Peyer's patch (tissue), 4 donors: ENCODE data around the gene ABI2. TPM values are rescaled to one million over a fixed set of nuclear protein-coding genes. Genes with fewer than 3 reads are reported as not detected.
"Not testable (repeated sequence)": the region's sequence is repeated elsewhere in the genome, so short reads cannot be mapped to it uniquely, and the experiment has no call there.

Experiments
- DNase-seq, 3 donors: peaks; one replicate each; pipeline ENCODE4 v3.0.0-alpha.2; 2017 to 2019
- H3K27ac ChIP-seq, 4 donors: fragments of 200-600 bp; sonication (generic); one replicate each; pipeline ENCODE4 v1.5.1; 2016 to 2019
- H3K27me3 ChIP-seq, 2 donors: fragments of 200-600 bp; sonication (generic); one replicate each; pipeline ENCODE4 v1.5.1; 2019
- H3K36me3 ChIP-seq, 3 donors: fragments of 200-600 bp; sonication (generic); one replicate each; pipeline ENCODE4 v1.5.1; 2016 to 2019
- H3K4me1 ChIP-seq, 4 donors: fragments of 200-600 bp; sonication (generic); one replicate each; pipeline ENCODE4 v1.5.1; 2016 to 2019
- H3K4me3 ChIP-seq, 4 donors: fragments of 200-600 bp; sonication (generic); 1 replicate in 3 of 4; 2 replicates in 1 of 4; pipeline ENCODE4 v1.5.1; 2016 to 2019; ENCODE audit warnings: mild to moderate bottlenecking in 1 of 4
- H3K9me3 ChIP-seq, 4 donors: fragments of 200-600 bp; sonication (generic); one replicate each; pipeline ENCODE4 v1.5.1; 2016 to 2019; ENCODE audit warnings: mild to moderate bottlenecking in 1 of 4
- POLR2A ChIP-seq, 2 donors: fragments of 450-650 bp; IDR thresholded peaks; one replicate each; pipeline ENCODE4 v1.5.1; 2017; ENCODE audit warnings: antibody characterized with exemption in 2 of 2, mild to moderate bottlenecking in 2 of 2, moderate library complexity in 2 of 2
- total RNA-seq, 4 donors: library from RNA; depleted of rRNA; stranded (reverse); fragments of >200 nt; gene quantifications; one replicate each; pipeline ENCODE4 v1.1.0, GENCODE V29; 2016
- TF ChIP-seq, protein P1 (sequence below), 6 experiments: fragments of 450-650 bp in 4 of 6; fragments of 200-600 bp in 2 of 6; sonication (generic) in 1 of 6; IDR thresholded peaks; one replicate each; pipeline ENCODE4 v1.5.1; 2017 to 2019; ENCODE audit warnings: antibody characterized with exemption in 6 of 6, mild to moderate bottlenecking in 3 of 6, moderate library complexity in 1 of 6

The ABI2 gene
- total RNA-seq, 4 donors from 2014 or later: 7.7 to 26.4 (median 13.2) TPM

DNA sequence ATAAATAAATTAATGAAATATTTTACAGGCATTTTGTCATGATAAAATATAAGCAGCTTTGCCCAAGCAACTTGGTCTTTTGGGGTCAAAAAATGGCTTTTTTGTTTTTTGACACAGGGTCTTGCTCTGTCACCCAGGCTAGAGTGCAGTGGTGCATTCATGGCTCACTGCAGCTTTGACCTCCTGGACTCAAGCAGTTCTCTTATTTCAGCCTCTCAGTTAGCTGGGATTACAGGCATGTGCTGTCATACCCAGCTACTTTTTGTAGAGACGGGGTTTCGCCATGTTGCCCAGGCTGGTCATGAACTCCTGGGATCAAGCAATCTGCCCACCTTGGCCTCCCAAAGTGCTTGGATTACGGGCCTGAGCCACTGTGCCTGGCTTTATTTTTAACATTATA, 51.0 kb downstream of the ABI2 start:
- Histone ChIP-seq H3K4me3 (no peak overlapping the region), H3K27me3 (no peaks in the 10 kb centered on the region), H3K4me1 (no peaks in the 10 kb centered on the region), H3K27ac (no peak overlapping the region), H3K36me3 (no peaks in the 10 kb centered on the region), H3K9me3 (no peaks in the 10 kb centered on the region)
- no peak for DNase-seq
- no peak for TF ChIP-seq POLR2A (IDR thresholded peaks at IDR 0.05)
- TF ChIP-seq, protein P1, sequence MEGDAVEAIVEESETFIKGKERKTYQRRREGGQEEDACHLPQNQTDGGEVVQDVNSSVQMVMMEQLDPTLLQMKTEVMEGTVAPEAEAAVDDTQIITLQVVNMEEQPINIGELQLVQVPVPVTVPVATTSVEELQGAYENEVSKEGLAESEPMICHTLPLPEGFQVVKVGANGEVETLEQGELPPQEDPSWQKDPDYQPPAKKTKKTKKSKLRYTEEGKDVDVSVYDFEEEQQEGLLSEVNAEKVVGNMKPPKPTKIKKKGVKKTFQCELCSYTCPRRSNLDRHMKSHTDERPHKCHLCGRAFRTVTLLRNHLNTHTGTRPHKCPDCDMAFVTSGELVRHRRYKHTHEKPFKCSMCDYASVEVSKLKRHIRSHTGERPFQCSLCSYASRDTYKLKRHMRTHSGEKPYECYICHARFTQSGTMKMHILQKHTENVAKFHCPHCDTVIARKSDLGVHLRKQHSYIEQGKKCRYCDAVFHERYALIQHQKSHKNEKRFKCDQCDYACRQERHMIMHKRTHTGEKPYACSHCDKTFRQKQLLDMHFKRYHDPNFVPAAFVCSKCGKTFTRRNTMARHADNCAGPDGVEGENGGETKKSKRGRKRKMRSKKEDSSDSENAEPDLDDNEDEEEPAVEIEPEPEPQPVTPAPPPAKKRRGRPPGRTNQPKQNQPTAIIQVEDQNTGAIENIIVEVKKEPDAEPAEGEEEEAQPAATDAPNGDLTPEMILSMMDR (IDR thresholded peaks at IDR 0.05): no peak

DNA sequence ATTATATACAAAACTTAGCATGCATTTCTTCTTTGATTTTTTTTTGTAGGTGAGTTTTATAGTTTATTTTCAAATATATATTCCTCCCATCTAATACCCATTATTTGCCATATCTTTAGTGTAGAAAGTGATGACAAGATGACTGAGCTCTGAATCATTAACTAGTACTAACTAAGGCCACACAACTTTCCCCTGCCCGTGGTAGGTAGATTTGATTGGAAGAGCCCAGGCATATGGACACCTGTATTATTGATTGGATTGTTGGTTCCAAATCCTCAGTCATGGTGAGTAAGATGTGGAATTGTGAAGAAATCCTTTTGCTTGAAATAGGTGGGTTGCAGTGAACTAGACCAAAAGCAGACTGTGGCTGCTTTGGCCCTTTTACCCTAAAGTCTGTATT, 54.8 kb downstream of the ABI2 start:
- no peak for TF ChIP-seq POLR2A (IDR thresholded peaks at IDR 0.05)
- TF ChIP-seq, protein P1 (IDR thresholded peaks at IDR 0.05): no peak
- Histone ChIP-seq H3K27ac (no peak overlapping the region), H3K4me1 (no peaks in the 10 kb centered on the region), H3K27me3 (no peaks in the 10 kb centered on the region), H3K36me3 (no peaks in the 10 kb centered on the region), H3K9me3 (no peaks in the 10 kb centered on the region), H3K4me3 (no peak overlapping the region)
- DNase-seq: no peak

DNA sequence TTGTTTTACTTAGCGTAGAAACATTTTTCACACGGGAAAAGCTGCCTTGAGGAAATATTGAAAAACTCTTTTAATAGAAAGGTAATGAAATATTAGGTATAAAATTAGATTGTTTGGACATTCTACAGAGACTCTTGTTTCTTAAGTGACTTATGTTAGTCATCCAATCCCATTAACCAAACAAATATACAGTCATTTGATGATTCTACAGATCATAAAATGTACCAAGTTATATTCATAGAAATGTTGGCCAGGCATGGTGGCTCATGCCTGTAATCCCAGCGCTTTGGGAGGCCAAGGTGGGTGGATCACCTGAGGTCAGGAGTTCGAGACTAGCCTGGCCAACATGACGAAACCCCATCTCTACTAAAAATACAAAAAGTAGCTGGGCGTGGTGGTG, 60.0 kb downstream of the ABI2 start:
- DNase-seq, H3K9me3 ChIP-seq, H3K4me3 ChIP-seq, H3K27me3 ChIP-seq, H3K4me1 ChIP-seq, H3K36me3 ChIP-seq, H3K27ac ChIP-seq: not testable (repeated sequence)

DNA sequence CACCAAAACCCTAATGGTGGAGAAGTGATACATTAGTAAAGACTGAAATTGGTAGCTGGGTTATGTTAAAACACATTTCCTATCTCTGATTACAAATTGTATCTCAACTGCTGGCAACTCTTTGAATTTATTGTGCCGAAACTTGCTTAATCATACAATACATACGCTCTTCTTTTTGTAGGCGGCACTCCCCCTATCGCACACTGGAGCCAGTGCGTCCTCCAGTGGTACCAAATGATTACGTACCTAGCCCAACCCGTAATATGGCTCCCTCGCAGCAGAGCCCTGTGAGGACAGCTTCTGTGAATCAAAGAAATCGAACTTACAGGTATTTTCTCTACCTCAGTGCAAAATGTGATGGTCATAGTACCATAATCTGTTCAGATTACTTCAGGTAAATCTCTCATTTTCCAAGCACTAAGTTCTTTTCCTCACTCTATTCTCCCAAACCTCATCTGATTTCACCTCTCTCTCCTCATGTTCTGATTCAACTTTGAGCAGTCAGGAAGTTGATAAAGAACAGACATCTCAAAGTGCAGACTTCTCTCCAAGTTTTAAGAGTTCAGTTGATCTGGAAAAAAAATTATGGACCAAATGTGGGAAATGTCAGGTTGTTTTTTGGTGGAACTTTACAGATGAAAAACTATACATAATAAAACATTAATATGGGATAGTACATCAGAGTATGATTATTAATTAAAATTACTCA, 66.5 kb downstream of the ABI2 start:
- DNase-seq: no peak
- Histone ChIP-seq H3K36me3 (peaks cover 0 to 4% (median 0%) of the 10 kb centered on the region in 3 donors), H3K27ac (no peak overlapping the region), H3K4me3 (no peak overlapping the region), H3K4me1 (no peaks in the 10 kb centered on the region), H3K9me3 (no peaks in the 10 kb centered on the region), H3K27me3 (no peaks in the 10 kb centered on the region)
- TF ChIP-seq, protein P1 (IDR thresholded peaks at IDR 0.05): no peak
- no peak for TF ChIP-seq POLR2A (IDR thresholded peaks at IDR 0.05)

DNA sequence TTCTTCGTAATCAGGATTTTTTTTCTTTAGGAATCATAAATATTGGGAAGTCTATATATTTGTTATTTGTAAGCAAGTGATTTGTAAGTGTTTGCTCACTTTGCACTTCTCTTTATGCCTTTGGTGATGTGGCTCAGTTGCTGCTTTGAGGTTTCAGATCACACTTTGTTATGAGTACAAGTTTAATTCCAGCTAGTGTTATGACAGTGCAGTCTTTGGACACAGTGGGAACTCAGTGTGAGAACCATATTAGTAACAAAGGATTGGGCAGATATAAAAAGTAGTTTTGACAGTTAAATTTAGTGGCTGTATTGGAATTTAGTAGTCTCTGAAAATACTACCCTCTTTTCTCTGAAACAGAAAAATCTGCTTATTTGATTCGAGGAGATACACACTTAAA, 67.7 kb downstream of the ABI2 start:
- no peak for DNase-seq
- no peak overlapping the region for H3K4me3 ChIP-seq
- no peaks in the 10 kb centered on the region for H3K4me1 ChIP-seq
- no peaks in the 10 kb centered on the region for H3K27me3 ChIP-seq
- no peak for TF ChIP-seq POLR2A (IDR thresholded peaks at IDR 0.05)
- TF ChIP-seq, protein P1 (IDR thresholded peaks at IDR 0.05): no peak
- H3K9me3 ChIP-seq: no peaks in the 10 kb centered on the region
- peaks cover 0 to 4% (median 0%) of the 10 kb centered on the region in 3 donors for H3K36me3 ChIP-seq
- H3K27ac ChIP-seq: no peak overlapping the region

DNA sequence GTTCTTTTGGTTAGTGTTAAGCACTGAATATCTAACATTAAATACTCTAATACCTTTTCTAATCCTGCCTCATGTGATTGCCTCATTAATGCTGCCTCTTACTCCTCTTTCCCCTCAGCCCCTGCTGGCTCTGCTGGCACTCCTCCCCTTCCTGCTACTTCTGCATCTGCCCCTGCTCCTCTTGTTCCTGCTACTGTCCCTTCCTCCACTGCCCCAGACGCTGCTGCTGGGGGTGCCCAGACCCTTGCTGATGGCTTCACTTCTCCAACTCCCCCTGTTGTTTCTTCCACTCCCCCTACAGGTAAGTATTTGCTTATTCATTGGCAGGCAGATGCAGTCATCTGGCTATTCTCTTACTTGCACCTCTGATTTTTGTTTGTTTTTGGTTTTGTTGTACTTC, 68.5 kb downstream of the ABI2 start:
- H3K27me3 ChIP-seq: no peaks in the 10 kb centered on the region
- peaks cover 0 to 4% (median 0%) of the 10 kb centered on the region in 3 donors for H3K36me3 ChIP-seq
- H3K9me3 ChIP-seq: no peaks in the 10 kb centered on the region
- no peaks in the 10 kb centered on the region for H3K4me1 ChIP-seq
- no peak overlapping the region for H3K4me3 ChIP-seq
- no peak overlapping the region for H3K27ac ChIP-seq
- no peak for DNase-seq
- TF ChIP-seq, protein P1 (IDR thresholded peaks at IDR 0.05): no peak
- TF ChIP-seq POLR2A (IDR thresholded peaks at IDR 0.05): no peak
